Measurements from ENCODE around the gene SDHA.

SDHA gene

GRCh38 chr5:190366-191035, 27.6 kb upstream of the SDHA start:
- H3K27ac ChIP-seq, result peak overlapping the region; percentile 48
- TF ChIP-seq CTCF (conservative IDR thresholded peaks at IDR 0.05), result no peak

GRCh38 chr5:191036-191948, 26.8 kb upstream of the SDHA start, which contains the start of gene LRRC14B:
Gene LRRC14B (plus strand): TSS chr5:191495. CDS start chr5:191539, 44 bp downstream.
- H3K27ac ChIP-seq, result peak within 1 kb of the TSS; percentile 48
- TF ChIP-seq CTCF (conservative IDR thresholded peaks at IDR 0.05), result no peak

- no peak overlapping the region; the same call in 1 of the 2 replicates for H3K27ac ChIP-seq
- no peak for TF ChIP-seq CTCF (conservative IDR thresholded peaks at IDR 0.05)
These were observed 26.0 kb upstream of the SDHA start for GRCh38 chr5:191949-192690.

GRCh38 chr5:192691-192969, 25.5 kb upstream of the SDHA start:
- H3K27ac ChIP-seq, result no peak overlapping the region
- TF ChIP-seq CTCF (conservative IDR thresholded peaks at IDR 0.05), result no peak

GRCh38 chr5:192970-193831, 24.9 kb upstream of the SDHA start:
- TF ChIP-seq CTCF (conservative IDR thresholded peaks at IDR 0.05), result no peak
- H3K27ac ChIP-seq, result no peak overlapping the region

GRCh38 chr5:194102-194501, 24.0 kb upstream of the SDHA start:
- TF ChIP-seq CTCF (conservative IDR thresholded peaks at IDR 0.05), result no peak
- H3K27ac ChIP-seq, result no peak overlapping the region
